Non-pigmented ciliary epithelial cell (primary cell): ENCODE results near the gene PIK3C2G.
"Not testable (repeated sequence)": the region's sequence is repeated elsewhere in the genome, so short reads cannot be mapped to it uniquely, and the experiment has no call there.

Experiments used
- DNase-seq: peaks from one replicate; pipeline ENCODE4 v3.0.0-alpha.2; 2010; ENCODE audit warnings: low read depth

Gene PIK3C2G, protein sequence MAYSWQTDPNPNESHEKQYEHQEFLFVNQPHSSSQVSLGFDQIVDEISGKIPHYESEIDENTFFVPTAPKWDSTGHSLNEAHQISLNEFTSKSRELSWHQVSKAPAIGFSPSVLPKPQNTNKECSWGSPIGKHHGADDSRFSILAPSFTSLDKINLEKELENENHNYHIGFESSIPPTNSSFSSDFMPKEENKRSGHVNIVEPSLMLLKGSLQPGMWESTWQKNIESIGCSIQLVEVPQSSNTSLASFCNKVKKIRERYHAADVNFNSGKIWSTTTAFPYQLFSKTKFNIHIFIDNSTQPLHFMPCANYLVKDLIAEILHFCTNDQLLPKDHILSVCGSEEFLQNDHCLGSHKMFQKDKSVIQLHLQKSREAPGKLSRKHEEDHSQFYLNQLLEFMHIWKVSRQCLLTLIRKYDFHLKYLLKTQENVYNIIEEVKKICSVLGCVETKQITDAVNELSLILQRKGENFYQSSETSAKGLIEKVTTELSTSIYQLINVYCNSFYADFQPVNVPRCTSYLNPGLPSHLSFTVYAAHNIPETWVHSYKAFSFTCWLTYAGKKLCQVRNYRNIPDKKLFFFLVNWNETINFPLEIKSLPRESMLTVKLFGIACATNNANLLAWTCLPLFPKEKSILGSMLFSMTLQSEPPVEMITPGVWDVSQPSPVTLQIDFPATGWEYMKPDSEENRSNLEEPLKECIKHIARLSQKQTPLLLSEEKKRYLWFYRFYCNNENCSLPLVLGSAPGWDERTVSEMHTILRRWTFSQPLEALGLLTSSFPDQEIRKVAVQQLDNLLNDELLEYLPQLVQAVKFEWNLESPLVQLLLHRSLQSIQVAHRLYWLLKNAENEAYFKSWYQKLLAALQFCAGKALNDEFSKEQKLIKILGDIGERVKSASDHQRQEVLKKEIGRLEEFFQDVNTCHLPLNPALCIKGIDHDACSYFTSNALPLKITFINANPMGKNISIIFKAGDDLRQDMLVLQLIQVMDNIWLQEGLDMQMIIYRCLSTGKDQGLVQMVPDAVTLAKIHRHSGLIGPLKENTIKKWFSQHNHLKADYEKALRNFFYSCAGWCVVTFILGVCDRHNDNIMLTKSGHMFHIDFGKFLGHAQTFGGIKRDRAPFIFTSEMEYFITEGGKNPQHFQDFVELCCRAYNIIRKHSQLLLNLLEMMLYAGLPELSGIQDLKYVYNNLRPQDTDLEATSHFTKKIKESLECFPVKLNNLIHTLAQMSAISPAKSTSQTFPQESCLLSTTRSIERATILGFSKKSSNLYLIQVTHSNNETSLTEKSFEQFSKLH (N-terminal part only)

DNA sequence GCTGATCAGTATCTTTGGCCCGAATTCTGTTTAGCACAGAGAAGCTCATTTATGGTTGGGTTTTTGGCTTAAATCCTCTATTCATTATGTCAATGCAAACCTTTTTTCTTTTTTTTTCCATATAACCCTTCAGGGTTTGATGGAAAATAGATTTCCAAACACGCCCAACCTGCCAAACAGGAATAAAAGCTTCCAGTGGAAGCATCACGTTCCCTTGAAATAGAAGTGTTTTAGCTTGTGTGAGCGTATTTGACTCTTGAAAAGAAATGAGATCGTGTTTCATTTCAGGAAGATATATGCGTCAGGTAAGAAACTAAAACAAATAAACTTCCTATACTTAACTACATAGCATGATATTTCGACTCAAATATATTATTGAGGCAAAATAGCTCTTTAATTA is at the start of gene PIK3C2G:
Gene PIK3C2G (plus strand): TSS at position 246 of the 400 bp plus-strand sequence. CDS start 20,564 bp downstream, outside the sequence.
- DNase-seq: no peak

DNA sequence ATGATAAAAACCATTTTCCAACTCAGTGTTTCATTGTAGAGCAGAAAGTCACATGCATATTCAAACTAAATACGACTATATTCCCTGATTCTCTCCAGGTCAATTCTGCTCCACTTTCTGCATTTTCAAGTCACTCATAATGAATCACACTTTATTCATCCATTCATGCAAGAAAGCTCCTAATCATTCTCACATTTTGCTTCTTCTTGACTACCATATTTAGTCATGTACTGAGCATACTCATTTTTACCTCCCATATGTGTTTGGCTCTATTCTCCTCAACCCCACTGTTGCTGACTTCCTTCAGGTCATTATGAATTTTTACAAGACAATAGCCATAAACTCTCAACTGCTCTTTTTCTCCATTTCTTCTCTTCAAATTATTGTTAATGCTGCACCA is 43.4 kb upstream of the PIK3C2G start:
- no peak for DNase-seq

DNA sequence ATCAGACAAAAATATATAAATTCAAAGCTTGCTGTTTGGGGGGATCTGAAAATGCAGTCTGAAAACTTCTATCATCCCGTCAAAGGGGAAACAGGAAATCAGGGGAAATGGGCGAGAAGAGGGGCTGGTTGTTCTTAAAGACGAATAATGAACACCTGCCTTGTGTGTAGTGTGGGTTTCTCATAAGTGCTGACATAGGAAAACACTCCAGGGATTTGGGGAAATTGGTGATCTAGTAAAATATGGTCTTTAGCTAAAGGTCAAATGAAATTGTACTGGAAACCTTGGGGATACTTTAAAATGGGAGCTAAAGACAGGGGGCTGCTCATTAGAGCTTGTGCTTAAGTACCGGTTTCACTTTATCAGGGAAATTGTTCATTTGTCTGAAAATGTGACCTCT is 39.6 kb upstream of the PIK3C2G start:
- no peak for DNase-seq

DNA sequence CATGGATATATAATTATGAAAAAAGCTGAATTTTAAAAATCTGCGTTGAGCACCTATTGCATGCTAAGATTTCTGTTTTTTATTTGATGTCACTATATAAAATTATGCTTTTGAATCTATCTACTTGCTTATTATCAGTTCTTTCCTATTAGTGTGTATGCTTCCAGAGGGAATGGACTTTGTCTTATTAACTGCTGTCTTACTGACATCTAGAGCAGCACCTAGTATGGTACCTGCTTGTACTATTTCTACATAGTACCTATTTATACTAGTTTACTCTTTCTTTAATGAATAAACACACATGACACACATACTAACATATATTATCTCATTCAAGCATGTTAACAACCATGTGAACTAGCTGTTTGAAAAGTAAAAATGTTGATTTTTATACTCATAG is 38.6 kb upstream of the PIK3C2G start:
- no peak for DNase-seq

DNA sequence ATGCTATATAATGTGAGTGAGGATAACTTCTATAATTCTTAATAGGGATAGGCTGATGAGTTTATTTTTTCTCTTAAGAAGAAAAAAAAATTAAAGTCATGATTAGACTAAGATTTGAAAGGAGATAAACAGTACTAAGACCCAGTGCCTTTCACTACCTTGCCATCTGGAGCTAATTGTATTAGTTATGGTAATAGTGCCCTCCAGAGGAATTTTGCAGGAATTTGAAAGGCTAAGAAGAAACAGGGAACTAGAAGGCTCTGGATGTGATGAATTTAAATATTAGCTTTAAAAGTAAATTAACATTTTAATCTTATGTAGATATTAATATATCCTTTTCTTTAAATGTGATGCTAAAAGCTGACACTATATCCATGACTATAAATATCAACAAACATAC is 36.6 kb upstream of the PIK3C2G start:
- DNase-seq: no peak

DNA sequence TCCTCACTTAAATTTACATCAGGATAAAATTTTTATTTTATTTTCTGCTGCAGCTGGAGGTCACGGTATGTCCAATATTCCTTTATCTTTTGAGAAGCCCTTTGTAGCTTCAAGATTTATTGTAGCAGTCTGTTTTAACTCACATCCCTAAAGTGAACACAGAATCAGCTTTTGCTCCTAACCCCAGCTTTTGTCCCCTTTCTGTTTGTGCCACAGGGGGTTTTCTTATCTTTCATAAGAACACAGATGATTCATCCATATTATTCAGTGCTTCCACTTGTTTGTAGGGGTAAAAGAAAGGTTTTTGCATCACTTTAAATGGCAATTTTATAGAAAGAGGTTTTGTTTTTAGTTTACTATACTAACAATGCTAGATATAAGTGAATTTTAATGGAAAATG is 21.8 kb upstream of the PIK3C2G start:
- no peak for DNase-seq

DNA sequence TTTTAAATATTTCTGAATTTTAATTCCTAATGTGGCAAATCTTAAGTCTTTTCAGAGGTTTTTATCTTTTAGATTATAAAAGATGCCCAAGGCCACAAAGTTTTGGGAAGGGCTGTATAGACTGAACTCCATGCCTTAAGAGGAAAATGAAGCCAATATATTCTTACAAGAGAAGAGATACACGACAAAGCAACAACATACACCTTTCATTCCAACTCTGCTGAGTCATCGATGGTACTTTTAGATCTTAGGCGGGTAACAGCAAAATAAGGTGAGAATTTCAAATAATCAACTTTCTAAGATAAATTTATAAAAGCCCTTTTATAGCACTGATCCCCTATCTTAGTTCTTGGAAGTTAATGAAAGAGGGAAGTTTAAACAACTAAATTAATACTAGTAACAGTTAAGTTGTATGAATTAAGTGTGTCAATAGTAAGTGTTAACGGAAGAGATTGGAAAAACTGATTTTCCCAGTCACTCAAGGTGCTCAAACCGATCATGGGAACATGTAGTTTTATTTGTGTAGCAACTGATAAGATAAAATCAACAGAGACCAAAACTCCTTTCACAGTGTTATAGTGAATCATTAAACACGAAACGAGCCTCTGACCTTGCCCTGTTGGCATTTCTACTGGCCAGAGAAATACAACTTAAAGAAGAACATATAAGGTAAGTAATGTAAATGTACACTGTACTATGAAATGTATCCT is 18.8 kb upstream of the PIK3C2G start:
- no peak for DNase-seq

DNA sequence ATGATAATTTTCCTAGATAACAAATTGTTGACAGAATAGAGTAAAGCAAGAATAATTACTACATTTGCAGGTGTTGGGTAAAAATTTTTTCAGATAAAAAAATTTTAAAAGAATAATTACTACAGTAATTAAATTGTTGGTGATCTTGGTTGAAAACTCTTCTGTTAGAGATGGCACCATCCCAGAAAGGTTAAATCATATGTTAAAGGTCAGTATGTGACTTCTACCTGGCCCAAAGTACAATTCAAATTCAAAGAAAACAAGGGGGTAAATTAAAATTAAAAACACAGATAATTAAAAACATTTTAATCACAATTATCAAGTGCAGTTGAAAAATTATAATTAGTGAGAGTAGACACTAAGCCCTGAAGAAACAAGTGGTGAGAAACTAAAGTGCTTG is 18.1 kb upstream of the PIK3C2G start:
- no peak for DNase-seq

DNA sequence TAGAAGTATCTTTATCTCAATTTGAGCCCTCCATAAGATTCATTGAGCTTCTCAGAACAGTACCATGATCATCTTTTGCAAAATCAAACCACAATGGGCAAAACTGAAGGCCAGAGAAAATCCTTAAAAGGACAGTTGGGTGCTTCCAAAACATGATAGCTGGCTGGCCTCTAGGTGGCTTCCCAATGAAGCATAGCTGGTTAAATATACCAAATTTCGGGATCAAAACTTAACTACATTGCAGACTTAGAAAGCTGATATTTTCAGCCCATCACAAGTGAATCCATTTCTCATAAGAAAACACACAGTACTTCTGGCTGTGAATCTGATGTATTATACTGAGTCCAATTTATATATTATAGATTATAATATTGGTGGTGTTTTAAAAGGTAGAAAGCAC is 15.3 kb upstream of the PIK3C2G start:
- DNase-seq: no peak

DNA sequence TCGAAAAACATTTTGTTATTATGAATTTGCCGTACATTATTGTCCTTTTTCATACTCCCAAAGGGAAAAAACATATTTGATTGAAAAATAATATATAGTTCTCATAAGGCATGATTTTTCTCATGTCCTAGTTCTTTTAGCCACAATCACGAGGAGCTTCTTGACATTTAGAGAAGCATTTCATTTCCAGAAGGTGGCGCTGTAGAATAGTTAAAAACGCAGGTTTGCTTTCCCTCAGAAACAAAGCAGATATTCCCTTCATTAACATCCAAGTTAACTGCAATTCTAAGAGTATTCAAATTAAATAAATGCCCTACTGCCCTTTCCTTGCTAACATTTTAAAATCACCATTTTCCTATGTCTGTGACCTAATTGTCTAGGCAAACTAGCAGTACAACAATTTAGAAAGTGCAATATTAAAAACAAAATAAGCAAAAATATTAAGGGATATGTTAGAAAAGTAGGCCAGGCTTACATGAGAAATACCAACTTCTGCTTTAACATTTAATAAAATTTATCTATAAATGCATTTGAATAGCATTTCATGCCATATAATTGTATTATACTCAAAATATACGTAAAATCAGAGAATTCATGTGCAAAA is 10.9 kb upstream of the PIK3C2G start:
- DNase-seq: no peak

DNA sequence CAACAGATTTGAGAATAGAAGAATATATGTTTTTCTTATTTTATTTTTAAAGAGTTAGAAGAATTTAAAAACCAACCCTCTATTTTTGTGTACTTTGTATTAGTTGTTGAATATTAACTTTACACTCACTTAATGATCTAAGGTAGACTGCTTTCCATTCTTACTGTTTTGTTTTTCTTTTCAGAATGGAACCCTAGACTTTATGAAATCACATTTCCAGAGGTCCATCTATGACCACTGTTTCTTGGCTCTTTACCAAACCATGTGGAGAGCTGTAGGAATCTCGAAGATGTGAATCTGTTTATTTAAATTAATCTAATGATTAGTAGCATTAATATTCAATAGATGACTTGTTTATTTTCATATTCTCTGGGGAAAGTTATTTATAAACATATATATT is 7.2 kb upstream of the PIK3C2G start:
- DNase-seq: no peak

DNA sequence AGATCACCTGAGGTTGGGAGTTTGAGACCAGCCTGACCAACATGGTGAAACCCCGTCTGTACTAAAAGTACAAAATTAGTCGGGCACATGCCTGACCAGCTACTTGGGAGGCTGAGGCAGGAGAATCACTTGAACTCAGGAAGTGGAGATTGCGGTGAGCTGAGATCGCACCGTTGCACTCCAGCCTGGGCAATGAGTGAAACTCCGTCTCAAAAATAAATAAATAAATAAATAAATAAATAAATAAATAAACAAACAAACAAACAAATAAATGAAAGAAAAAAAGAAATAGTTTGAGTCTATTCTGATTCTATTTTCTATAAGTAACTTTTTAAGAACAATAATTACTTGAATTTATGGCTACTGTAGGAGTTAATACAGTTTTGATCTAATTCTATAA is 6.3 kb upstream of the PIK3C2G start:
- not testable (repeated sequence) for DNase-seq

DNA sequence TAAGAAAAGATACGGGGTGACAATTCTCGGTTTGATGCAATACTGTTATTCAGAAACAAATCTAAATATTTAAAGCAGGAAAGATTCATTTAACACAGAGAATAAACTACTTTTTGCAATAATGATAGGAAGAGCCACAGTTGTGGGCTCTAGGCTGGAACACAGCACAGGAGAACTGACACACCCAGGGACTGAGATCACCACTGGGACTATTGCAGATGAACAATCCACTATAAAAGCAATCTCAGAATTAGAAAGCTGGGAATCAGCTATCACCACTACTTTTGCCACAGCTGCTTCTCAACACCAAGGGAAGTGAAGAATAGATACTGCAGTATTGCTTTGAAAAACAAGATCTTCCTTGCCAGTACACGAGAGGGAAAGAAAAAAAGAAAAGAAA is 4.1 kb upstream of the PIK3C2G start:
- no peak for DNase-seq

DNA sequence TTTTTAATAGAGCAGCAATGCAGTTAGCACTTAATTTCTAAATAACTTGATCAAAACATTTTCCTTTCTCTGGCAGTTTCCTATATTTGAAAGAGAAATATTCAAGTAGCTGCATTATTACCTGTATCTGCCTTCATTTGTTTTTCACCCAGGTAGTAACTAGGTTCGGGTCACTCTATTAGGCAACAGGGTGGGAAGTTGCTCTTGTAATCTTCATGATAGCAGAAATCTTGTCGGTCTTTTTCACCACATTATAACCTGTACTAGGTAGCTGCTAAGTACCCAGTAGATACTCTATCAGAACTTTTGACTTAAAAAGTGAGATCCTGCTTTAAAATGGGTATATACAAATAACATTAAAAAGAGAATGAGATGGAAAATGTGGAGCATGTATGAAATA is 2.4 kb upstream of the PIK3C2G start:
- no peak for DNase-seq

DNA sequence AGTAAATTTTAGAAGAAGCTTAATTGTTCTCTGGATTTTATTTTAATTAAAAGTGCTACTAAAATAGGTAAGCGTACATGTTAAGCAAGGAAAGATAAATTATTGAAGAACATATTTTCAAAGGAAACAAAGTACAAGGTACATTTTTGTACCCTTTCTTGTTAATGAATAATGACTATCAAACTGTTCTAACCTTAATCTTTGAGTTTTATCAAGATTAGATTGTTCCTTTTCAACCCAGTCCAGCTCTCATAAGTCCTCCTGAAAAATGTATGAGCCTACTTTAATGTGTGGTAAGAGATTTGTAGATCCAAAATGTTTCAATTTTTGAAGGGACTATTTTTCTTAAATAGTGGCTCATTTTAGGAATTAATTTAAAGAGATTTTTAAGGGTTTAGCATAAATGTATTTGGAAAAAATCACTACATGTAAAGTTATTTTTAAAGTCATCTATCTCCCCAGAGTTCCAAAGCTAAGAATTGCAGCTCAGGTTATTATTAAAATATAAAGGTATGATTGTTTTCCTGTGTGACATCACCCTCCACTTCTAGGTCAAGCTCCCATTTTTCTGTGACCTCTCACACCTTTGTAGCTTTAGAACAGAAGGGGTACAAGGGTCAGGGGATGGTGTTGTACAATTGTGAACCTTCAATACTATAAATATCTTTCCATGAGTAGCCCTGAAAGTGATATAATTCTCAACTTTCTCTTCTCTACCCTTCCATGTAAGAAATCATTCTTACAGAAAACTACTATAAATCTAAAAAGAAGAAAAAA is 1.2 kb upstream of the PIK3C2G start:
- DNase-seq: no peak

DNA sequence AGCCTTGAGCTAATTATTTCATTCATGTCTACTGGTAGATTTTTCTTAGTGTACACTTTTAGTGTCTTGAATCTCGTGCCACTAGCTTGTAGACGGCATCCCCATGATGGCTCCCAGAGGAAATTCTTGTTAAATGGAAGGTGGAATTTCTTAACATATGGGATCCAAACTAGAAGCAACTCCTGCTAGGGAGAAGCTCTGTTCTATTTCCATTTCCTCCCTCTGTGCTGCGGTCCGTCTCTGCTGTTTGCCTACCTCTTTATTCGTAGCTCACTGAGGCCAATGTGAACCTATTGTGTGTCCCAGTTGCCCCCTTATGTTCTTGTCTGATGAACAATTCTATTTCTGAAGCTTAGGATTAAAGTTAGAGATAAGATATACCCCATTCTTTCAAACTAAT is 588 bp downstream of the PIK3C2G start:
- no peak for DNase-seq

DNA sequence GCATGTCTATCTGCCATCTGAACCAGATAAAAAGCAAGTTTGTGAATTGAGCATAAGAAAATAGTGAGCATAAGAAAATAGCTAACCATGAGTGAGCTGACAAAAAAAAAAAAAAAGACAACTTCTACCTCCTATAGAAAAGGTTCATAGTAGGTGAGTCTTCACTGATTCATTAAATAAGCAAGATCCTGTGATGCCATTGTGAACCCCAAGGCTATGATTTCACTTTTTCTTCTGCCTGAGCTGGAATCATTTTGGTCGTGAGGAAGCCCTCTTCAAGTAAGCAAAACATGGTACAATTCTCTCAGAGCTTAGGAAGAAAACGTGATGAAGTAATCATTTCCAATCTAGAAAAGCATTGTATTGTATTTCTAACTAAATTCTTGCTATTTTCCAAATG is 1.2 kb downstream of the PIK3C2G start:
- no peak for DNase-seq

DNA sequence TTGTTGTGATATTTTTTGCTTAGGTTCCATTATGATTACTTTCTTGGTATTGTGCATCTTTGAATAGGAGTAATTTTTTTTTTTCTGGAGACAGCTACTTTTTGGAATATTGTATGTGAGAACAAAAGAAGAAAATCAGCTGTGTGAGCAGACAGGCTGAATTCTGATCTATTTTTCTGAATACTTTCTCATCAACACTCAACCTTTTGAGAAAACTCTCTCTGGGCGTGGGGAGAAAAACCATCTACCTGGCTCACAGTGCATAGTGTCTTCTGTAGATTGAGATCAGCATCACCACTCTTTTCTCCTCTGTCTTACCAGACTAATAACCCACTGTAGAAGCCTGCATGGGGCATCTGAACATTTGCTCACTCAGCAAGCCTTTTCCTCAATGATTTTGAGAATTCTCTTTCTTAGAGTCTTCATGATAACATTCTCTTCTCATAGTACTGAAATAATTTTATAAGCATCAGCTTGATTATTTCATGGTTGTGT is 3.3 kb downstream of the PIK3C2G start:
- no peak for DNase-seq

DNA sequence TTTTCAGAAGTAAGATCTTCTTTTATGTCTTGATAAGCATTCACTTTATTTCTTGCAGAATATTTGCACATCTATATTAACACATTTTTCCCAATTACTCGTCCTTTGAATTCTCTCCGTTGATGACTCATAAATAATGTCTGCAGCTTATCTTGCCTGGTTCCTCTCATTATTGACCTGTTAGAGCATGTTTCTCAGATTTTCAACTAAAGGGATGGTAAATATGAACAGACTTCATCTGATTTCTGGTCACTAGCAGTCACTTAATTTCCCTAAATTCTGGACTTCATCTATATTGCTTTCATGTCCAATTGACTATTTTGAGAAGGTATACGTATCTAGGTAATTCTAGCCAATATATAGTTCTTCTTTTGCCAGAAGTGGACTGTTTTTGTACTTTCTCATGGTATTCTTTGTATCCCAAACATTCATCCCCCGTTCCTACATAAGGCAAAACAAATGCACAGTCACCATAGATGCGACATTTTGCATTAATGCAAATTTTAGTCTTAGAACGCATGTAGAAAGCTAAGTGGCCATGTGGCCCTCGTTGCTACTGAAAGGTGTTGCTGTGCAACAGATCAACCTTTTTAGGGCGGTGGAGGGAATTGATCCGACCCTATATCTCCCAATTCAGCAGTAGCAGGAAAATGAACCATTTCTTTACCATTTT is 6.2 kb downstream of the PIK3C2G start:
- DNase-seq: no peak

DNA sequence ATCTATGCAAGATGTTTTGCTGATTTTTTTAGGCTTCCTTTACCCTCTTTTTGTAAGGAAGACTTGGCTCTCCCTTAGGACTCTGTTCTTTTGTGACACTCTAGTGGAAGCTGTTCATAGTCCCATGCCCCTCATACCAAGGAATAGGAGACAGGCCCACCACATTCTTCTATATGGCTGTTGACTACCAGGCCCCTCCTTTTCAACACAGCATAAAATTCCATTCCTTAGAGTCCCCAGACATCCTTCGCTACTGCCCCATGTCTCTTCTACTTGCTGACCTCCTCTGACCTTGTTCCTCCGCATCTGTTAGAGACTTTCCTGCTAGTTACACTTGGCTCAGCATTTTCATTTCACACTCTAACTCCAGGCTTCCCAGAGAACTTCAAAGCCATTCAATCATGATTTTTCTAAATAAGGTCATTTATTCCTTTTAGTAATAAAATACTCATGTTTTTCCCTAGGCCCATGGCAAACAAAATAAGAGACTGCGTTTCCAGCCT is 9.7 kb downstream of the PIK3C2G start:
- DNase-seq: no peak
